H1 (cell line): ENCODE data around the gene ALDH1A3. TPM values are rescaled to one million over a fixed set of nuclear protein-coding genes. Genes with fewer than 3 reads are reported as not detected.

ENCODE experiments used
- CTCF ChIA-PET: fragments of 300-600 bp; sonication (Branson Sonifier 250); formaldehyde crosslinking; loops from one replicate; lab custom pipeline; 2021; ENCODE audit not compliant: partially characterized antibody; lab: Charles Lee
- POLR2A ChIA-PET: fragments of 300-600 bp; sonication (Branson Sonifier 250); formaldehyde crosslinking; loops from one replicate; lab custom pipeline; 2021; ENCODE audit warnings: inconsistent platforms; ENCODE audit not compliant: partially characterized antibody; lab: Charles Lee
- DNase-seq, 2 experiments: peaks; one replicate each; pipeline versions ENCODE4 v3.0.0 to v3.0.0-alpha.2; 2010 to 2022; ENCODE audit warnings: low spot score in 2 of 2, low read depth in 1 of 2, mixed read lengths in 1 of 2
- FAIRE-seq: peaks from 2 replicates; lab custom pipeline; 2011; peaks lifted over from hg19 to GRCh38; lab: Jason Lieb, UNC
- H2AFZ ChIP-seq: 2 replicates; pipeline ENCODE4 v1.8.1; 2012; ENCODE audit warnings: low read length, inconsistent platforms
- H2AK5ac ChIP-seq: 2 replicates; pipeline ENCODE4 v1.6.1; 2013; ENCODE audit warnings: low read depth, low read length
- H2BK120ac ChIP-seq: replicated peaks from 2 replicates; pipeline ENCODE3; 2013; ENCODE audit warnings: low read depth, low read length, inconsistent platforms
- H2BK12ac ChIP-seq: 2 replicates; pipeline ENCODE4 v1.6.1; 2013; ENCODE audit warnings: low read depth, low read length
- H2BK15ac ChIP-seq: 2 replicates; pipeline ENCODE4 v1.6.1; 2013; ENCODE audit warnings: low read length
- H2BK20ac ChIP-seq: 2 replicates; pipeline ENCODE4 v1.6.1; 2013; ENCODE audit warnings: low read length
- H2BK5ac ChIP-seq: 2 replicates; pipeline ENCODE4 v1.6.1; 2013; ENCODE audit warnings: low read depth, low read length
- H3K14ac ChIP-seq: 2 replicates; pipeline ENCODE4 v1.6.1; 2013; ENCODE audit warnings: inconsistent platforms; ENCODE audit not compliant: insufficient read length
- H3K18ac ChIP-seq: 2 replicates; pipeline ENCODE4 v1.6.1; 2013; ENCODE audit warnings: low read length; ENCODE audit errors: extremely low read depth
- H3K23ac ChIP-seq: 2 replicates; pipeline ENCODE4 v1.6.1; 2013; ENCODE audit warnings: inconsistent platforms; ENCODE audit not compliant: insufficient read length
- H3K23me2 ChIP-seq: 2 replicates; pipeline ENCODE4 v1.6.1; 2013; ENCODE audit warnings: low read depth, low read length
- H3K27ac ChIP-seq: 2 replicates; pipeline ENCODE4 v1.6.1; 2011; ENCODE audit warnings: low read depth, low read length, inconsistent platforms
- H3K27me3 ChIP-seq, 4 experiments: replicated peaks in 1 of 4; 1 replicate in 1 of 4; 2 replicates in 3 of 4; pipeline versions ENCODE4 v1.6.1 to v1.8.1; 2011 to 2013; ENCODE audit warnings: low read length in 3 of 4, mild to moderate bottlenecking in 3 of 4, inconsistent platforms in 2 of 4, mixed read lengths in 2 of 4, moderate library complexity in 1 of 4; ENCODE audit not compliant: control insufficient read depth in 3 of 4, insufficient read depth in 3 of 4; ENCODE audit errors: extremely low read depth in 1 of 4
- H3K36me3 ChIP-seq, 4 experiments: 2 replicates each; pipeline versions ENCODE4 v1.6.1 to v1.8.1; 2011 to 2013; ENCODE audit warnings: mild to moderate bottlenecking in 4 of 4, low read length in 3 of 4, moderate library complexity in 2 of 4, control low read depth in 1 of 4, inconsistent platforms in 1 of 4; ENCODE audit not compliant: insufficient read depth in 4 of 4, control insufficient read depth in 2 of 4
- H3K4ac ChIP-seq: replicated peaks from 2 replicates; pipeline ENCODE3; 2013; ENCODE audit warnings: low read length, low read depth, mixed read lengths, inconsistent platforms; ENCODE audit not compliant: insufficient read length
- H3K4me1 ChIP-seq, 4 experiments: replicated peaks in 1 of 4; 1 replicate in 1 of 4; 2 replicates in 3 of 4; pipeline versions ENCODE4 v1.6.1 to v1.8.1; 2011 to 2013; ENCODE audit warnings: low read length in 3 of 4, inconsistent platforms in 2 of 4, mixed read lengths in 1 of 4; ENCODE audit not compliant: insufficient read depth in 4 of 4, control insufficient read depth in 3 of 4
- H3K4me2 ChIP-seq, 2 experiments: 2 replicates each; pipeline versions ENCODE4 v1.6.1 to v1.8.1; 2011 to 2013; ENCODE audit warnings: low read depth in 2 of 2, low read length in 2 of 2, control low read depth in 1 of 2, inconsistent platforms in 1 of 2, mild to moderate bottlenecking in 1 of 2; ENCODE audit not compliant: insufficient read depth in 1 of 2
- H3K4me3 ChIP-seq, 4 experiments: fragments of 200-600, 300-600 bp in 1 of 4; sonication (generic), shearing (Covaris generic), sonication (Bioruptor Twin) in 1 of 4; 2 replicates each; pipeline versions ENCODE4 v1.5.1 to v1.8.1; 2011 to 2016; ENCODE audit warnings: low read length in 4 of 4, low read depth in 3 of 4, control low read depth in 2 of 4, inconsistent platforms in 2 of 4, mild to moderate bottlenecking in 2 of 4, mixed read lengths in 1 of 4, moderate library complexity in 1 of 4; ENCODE audit not compliant: insufficient read depth in 2 of 4; ENCODE audit errors: extremely low read depth in 1 of 4
- H3K56ac ChIP-seq: replicated peaks from 2 replicates; pipeline ENCODE3; 2013; ENCODE audit warnings: low read depth, mild to moderate bottlenecking, mixed read lengths, low read length, inconsistent platforms; ENCODE audit not compliant: insufficient read length
- H3K79me1 ChIP-seq: 2 replicates; pipeline ENCODE4 v1.6.1; 2013; ENCODE audit warnings: low read depth, low read length, control low read depth
- H3K79me2 ChIP-seq, 2 experiments: 2 replicates each; pipeline versions ENCODE4 v1.6.1 to v1.8.1; 2012 to 2013; ENCODE audit warnings: low read length in 2 of 2, mild to moderate bottlenecking in 2 of 2, inconsistent platforms in 1 of 2; ENCODE audit not compliant: insufficient read depth in 2 of 2, control insufficient read depth in 1 of 2
- H3K9ac ChIP-seq, 4 experiments: replicated peaks in 1 of 4; 1 replicate in 1 of 4; 2 replicates in 3 of 4; pipeline versions ENCODE4 v1.6.1 to v1.8.1; 2011 to 2013; ENCODE audit warnings: low read depth in 3 of 4, low read length in 3 of 4, control low read depth in 2 of 4, mild to moderate bottlenecking in 2 of 4, moderate library complexity in 2 of 4, inconsistent platforms in 1 of 4; ENCODE audit errors: extremely low read depth in 1 of 4
- H3K9me3 ChIP-seq, 2 experiments: 2 replicates each; pipeline versions ENCODE4 v1.6.1 to v1.8.1; 2012 to 2013; ENCODE audit warnings: mild to moderate bottlenecking in 2 of 2, moderate library complexity in 2 of 2, control low read depth in 1 of 2, inconsistent platforms in 1 of 2, low read depth in 1 of 2, low read length in 1 of 2, mixed read lengths in 1 of 2; ENCODE audit not compliant: insufficient read depth in 2 of 2
- H4K20me1 ChIP-seq, 2 experiments: replicated peaks in 1 of 2; 2 replicates each; pipeline versions ENCODE3 to v1.8.1; 2011 to 2013; ENCODE audit warnings: inconsistent platforms in 2 of 2, low read length in 2 of 2, mild to moderate bottlenecking in 1 of 2; ENCODE audit not compliant: insufficient read depth in 2 of 2, control insufficient read depth in 1 of 2
- H4K5ac ChIP-seq: 2 replicates; pipeline ENCODE4 v1.6.1; 2013; ENCODE audit warnings: low read length, low read depth, mixed read lengths, inconsistent platforms; ENCODE audit not compliant: insufficient read length
- H4K8ac ChIP-seq: 2 replicates; pipeline ENCODE4 v1.8.0; 2013; ENCODE audit warnings: mild to moderate bottlenecking, moderate library complexity, low read length, inconsistent platforms; ENCODE audit not compliant: insufficient read depth; ENCODE audit errors: extremely low read depth
- H4K91ac ChIP-seq: replicated peaks from 2 replicates; pipeline ENCODE3; 2013; ENCODE audit warnings: low read length, mixed read lengths, inconsistent platforms; ENCODE audit not compliant: insufficient read length
- RNF2 ChIP-seq: fragments of 200-900, 300-1000 bp; sonication (generic); IDR thresholded peaks from 2 replicates; pipeline ENCODE4 v1.7.1; 2016; ENCODE audit warnings: borderline replicate concordance, low read depth, mild to moderate bottlenecking, antibody characterized with exemption, low read length; ENCODE audit not compliant: poor library complexity, severe bottlenecking; ENCODE audit errors: missing control alignments
- SP2 ChIP-seq: IDR thresholded peaks from 2 replicates; pipeline ENCODE4 v1.6.1; 2012; ENCODE audit warnings: mild to moderate bottlenecking, low read length, inconsistent platforms
- TEAD4 ChIP-seq: IDR thresholded peaks from 2 replicates; pipeline ENCODE4 v1.6.1; 2012; ENCODE audit warnings: low read depth, low read length, inconsistent platforms, mixed read lengths
- WGBS, 2 experiments: shearing (Covaris generic) in 1 of 2; methylation state at CpG; one replicate each; pipeline versions ENCODE4 v1.1.6 to v1.1.7; 2013 to 2015; ENCODE audit warnings: low lambda C conversion rate in 2 of 2, mixed read lengths in 2 of 2, inconsistent platforms in 1 of 2, low coverage in 1 of 2, missing lambda C conversion rate in 1 of 2; ENCODE audit not compliant: insufficient replicate concordance in 2 of 2, insufficient coverage in 1 of 2, insufficient read length in 1 of 2; ENCODE audit errors: extremely low coverage in 1 of 2, missing lambda C conversion rate in 1 of 2; 5-methylcytosine and 5-hydroxymethylcytosine counted together
- polyA plus RNA-seq, 7 experiments: library from polyadenylated mRNA; depleted of rRNA in 3 of 7; stranded (reverse) in 5 of 7; unstranded in 2 of 7; fragments of >200 nt in 5 of 7; fragments of 200-250 nt in 2 of 7; gene quantifications; 1 replicate in 5 of 7; 2 replicates in 1 of 7; 4 replicates in 1 of 7; pipeline versions ENCODE4 v1.2.1 to v1.2.3, GENCODE V29; 2011 to 2013; ENCODE audit warnings: missing spikeins in 2 of 7, mixed read lengths in 2 of 7
- total RNA-seq: library from RNA; stranded (reverse); fragmentation: NEBNext Ultra II Directional; extraction: Animal tissue kit (Norgen Biotek cat#: 25700); gene quantifications from 2 replicates; pipeline ENCODE4 v1.2.1, GENCODE V29; 2021
- TF ChIP-seq, protein P1 (sequence below): IDR thresholded peaks from 2 replicates; pipeline ENCODE4 v1.6.1; 2012; ENCODE audit warnings: inconsistent platforms

ALDH1A3 gene
- total and polyA plus RNA-seq, 2 of the 8 experiments (the other 6 are each of a cell fraction or from before 2014, with no cell fraction given) = 2.2 to 5.5 TPM

DNA sequence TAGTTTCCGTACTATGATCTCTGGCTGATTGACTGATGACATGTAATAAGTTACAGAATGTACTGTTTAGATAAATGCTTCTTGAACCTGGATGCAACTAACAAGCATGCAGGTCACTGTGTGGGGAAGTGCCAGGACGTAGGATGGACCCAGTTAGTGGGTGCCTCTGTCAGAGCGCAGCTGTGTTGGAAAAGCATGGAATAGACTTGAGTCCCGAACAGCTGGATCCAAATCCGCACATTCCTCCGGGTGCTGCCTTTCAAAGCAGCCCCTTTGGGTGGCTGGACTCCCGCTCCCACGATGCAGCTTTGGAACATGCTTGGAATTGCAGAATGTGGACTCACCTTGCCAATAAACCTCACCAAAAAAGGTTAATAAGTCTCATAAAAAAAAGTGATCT, 35.5 kb upstream of the ALDH1A3 start:
- no peak overlapping the region for H2BK15ac ChIP-seq
- FAIRE-seq = no peak
- H4K20me1 ChIP-seq = no peaks in the 10 kb centered on the region
- no peak overlapping the region for H2BK12ac ChIP-seq
- H3K14ac ChIP-seq = no peak overlapping the region
- no peak overlapping the region for H2AK5ac ChIP-seq
- no peaks in the 10 kb centered on the region for H3K23me2 ChIP-seq
- no peak overlapping the region for H3K4me2 ChIP-seq
- no peak overlapping the region for H3K4ac ChIP-seq
- no peak overlapping the region for H3K27ac ChIP-seq
- H3K27me3 ChIP-seq = no peaks in the 10 kb centered on the region
- H4K8ac ChIP-seq = no peak overlapping the region
- CTCF ChIA-PET = interaction anchor here (1.5 kb wide), 1 partner anchor 15 kb away, joined by 5 read pairs; no protein-coding TSS in a partner anchor
- no peaks in the 10 kb centered on the region for H3K9me3 ChIP-seq
- no peak overlapping the region for H2BK5ac ChIP-seq
- H4K5ac ChIP-seq = no peak overlapping the region
- H3K56ac ChIP-seq = no peak overlapping the region
- H3K9ac ChIP-seq = no peak overlapping the region
- H2BK120ac ChIP-seq = no peak overlapping the region
- no peak overlapping the region for H3K4me3 ChIP-seq
- no peak overlapping the region for H4K91ac ChIP-seq
- H3K23ac ChIP-seq = no peak overlapping the region
- 62% methylated on average over 8 of the region's 8 CpGs; no CpG with 5 or more reads in 1 of the 2 experiments for WGBS, 2 experiments
- H3K4me1 ChIP-seq = no peaks in the 10 kb centered on the region
- POLR2A ChIA-PET = no interaction called here
- no peak overlapping the region for H3K18ac ChIP-seq
- DNase-seq = no peak
- no peaks in the 10 kb centered on the region for H3K79me2 ChIP-seq
- H2BK20ac ChIP-seq = no peak overlapping the region
- no peaks in the 10 kb centered on the region for H3K36me3 ChIP-seq
- no peak overlapping the region for H2AFZ ChIP-seq
- H3K79me1 ChIP-seq = no peaks in the 10 kb centered on the region
- TF ChIP-seq, protein P1, sequence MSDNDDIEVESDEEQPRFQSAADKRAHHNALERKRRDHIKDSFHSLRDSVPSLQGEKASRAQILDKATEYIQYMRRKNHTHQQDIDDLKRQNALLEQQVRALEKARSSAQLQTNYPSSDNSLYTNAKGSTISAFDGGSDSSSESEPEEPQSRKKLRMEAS = no peak
- TF ChIP-seq RNF2 (no peak), TEAD4 (no peak), SP2 (no peak)
